HepG2 (cell line): ENCODE measurements around the gene IGLL1.

Source experiments
- ELF1 ChIP-seq: sonication (generic); formaldehyde crosslinking; IDR thresholded peaks from 2 replicates; pipeline ENCODE4 v1.4.0; 2020; ENCODE audit warnings: missing genetic modification reagents
- MTF2 ChIP-seq: sonication (generic); formaldehyde crosslinking; IDR thresholded peaks from 2 replicates; pipeline ENCODE4 v1.5.0; 2020; ENCODE audit warnings: missing genetic modification reagents, borderline replicate concordance
- ZNF724P ChIP-seq: sonication (generic); formaldehyde crosslinking; IDR thresholded peaks from 2 replicates; pipeline ENCODE4 v1.8.0; 2022; ENCODE audit warnings: missing genetic modification reagents, borderline replicate concordance

DNA sequence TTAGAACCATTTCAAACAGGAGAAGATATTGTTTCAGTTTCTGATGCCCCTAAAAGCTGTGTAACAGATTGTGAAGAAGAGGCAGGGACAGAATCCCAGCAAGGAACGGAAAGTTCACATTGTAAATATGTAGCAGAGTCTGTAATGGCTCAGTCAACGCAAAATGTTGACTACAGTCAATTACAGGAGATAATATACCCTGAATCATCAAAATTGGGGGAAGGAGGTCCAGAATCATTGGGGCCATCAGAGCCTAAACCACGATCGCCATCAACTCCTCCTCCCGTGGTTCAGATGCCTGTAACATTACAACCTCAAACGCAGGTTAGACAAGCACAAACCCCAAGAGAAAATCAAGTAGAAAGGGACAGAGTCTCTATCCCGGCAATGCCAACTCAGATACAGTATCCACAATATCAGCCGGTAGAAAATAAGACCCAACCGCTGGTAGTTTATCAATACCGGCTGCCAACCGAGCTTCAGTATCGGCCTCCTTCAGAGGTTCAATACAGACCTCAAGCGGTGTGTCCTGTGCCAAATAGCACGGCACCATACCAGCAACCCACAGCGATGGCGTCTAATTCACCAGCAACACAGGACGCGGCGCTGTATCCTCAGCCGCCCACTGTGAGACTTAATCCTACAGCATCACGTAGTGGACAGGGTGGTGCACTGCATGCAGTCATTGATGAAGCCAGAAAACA lies 40.8 kb downstream of the IGLL1 start:
- TF ChIP-seq MTF2 (CRISPR knock-in tag) = no peak
- TF ChIP-seq ELF1 (CRISPR knock-in tag) = 0 out of 2 replicates have a peak, but pooled peaks have one; percentile 17
- no peak for TF ChIP-seq ZNF724P (CRISPR knock-in tag)
